ENCODE data around the gene MTHFD1. TPM values are rescaled to one million over a fixed set of nuclear protein-coding genes. Genes with fewer than 3 reads are reported as not detected.

The MTHFD1 gene
- total RNA-seq, 1 donor from 2014 or later = 49.3 TPM

DNA sequence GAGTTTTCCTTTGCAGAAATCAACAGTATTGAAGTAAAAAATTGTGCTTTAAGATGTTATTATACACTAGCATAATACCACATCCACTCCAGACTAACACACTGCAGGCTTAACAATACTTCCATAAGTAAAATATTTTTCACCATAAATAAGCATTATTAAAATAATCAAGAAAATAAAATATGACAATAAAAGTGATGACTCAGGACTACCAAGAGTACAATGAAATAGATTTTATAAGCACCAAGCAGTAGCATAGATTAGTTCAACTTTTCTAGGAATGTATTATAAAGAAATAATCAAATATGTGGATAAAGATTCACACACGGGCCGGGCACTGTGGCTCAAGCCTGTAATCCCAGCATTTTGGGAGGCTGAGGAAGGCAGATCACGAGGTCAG lies 40.4 kb upstream of the MTHFD1 start:
- H3K9me3 ChIP-seq (ENCODE audit: low read depth) = no peaks in the 10 kb centered on the region
- H4K20me1 ChIP-seq (ENCODE audit: low read depth) = no peaks in the 10 kb centered on the region

DNA sequence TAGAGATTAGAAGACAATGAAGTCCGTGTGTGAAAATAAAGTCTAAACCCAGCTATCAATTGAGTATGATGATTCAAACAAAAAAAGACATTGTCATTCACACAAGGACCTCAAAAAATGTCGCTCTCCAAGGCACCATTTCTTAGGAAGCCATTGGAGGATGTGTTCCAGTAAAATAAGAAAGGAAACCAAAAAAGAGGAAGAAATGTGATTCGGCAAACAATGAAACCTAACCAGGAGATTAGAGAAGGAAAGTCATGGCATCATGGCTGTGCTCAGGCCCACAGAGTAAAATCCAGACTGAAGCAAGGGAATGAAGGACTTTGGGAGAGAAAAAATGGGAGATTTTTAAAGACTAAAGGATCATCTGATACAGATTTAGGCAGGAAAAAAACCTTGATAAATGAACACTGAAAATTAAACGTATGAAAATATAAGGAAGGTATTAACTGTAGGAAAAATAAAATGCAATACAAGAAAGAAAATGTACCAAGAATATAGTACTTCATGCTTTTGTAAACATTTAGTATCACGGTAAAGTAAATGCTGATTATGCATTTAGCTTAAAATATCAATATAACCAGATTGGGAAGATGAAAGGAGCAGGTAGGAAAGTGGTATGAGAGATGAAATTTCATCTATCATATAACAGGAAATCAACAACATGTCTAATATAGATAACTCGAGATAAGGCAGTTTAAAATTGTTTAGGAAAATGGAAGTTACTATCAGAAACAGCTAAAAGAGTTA lies 38.2 kb upstream of the MTHFD1 start:
- no peak overlapping the region for H3K9ac ChIP-seq
- no peak overlapping the region for H3K27ac Mint-ChIP-seq

More for the DNA sequence above, 40.4 kb upstream of the MTHFD1 start:
- Mint-ChIP-seq H3K27me3 (ENCODE audit: insufficient read depth, low read depth) (peaks cover 4% of the 10 kb centered on the region), H3K9me3 (no peaks in the 10 kb centered on the region), H3K27ac (no peak overlapping the region), H3K4me3 (no peak overlapping the region), H3K36me3 (no peaks in the 10 kb centered on the region), H3K4me1 (no peaks in the 10 kb centered on the region)
- no peaks in the 10 kb centered on the region for H3K36me3 ChIP-seq
- H3K27ac ChIP-seq = no peak overlapping the region
- no peak for DNase-seq (ENCODE audit: low spot score)
- TF ChIP-seq EZH2 (IDR thresholded peaks at IDR 0.05) = no peak
- TF ChIP-seq, protein P1, sequence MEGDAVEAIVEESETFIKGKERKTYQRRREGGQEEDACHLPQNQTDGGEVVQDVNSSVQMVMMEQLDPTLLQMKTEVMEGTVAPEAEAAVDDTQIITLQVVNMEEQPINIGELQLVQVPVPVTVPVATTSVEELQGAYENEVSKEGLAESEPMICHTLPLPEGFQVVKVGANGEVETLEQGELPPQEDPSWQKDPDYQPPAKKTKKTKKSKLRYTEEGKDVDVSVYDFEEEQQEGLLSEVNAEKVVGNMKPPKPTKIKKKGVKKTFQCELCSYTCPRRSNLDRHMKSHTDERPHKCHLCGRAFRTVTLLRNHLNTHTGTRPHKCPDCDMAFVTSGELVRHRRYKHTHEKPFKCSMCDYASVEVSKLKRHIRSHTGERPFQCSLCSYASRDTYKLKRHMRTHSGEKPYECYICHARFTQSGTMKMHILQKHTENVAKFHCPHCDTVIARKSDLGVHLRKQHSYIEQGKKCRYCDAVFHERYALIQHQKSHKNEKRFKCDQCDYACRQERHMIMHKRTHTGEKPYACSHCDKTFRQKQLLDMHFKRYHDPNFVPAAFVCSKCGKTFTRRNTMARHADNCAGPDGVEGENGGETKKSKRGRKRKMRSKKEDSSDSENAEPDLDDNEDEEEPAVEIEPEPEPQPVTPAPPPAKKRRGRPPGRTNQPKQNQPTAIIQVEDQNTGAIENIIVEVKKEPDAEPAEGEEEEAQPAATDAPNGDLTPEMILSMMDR (IDR thresholded peaks at IDR 0.05) = no peak
- TF ChIP-seq EZH2phosphoT487 (IDR thresholded peaks at IDR 0.05) = no peak
- H3F3A ChIP-seq (ENCODE audit: low read depth) = no peaks in the 10 kb centered on the region
- no peaks in the 10 kb centered on the region for H3K4me1 ChIP-seq
- no peak overlapping the region for H3K4me2 ChIP-seq
- H3K9ac ChIP-seq = no peak overlapping the region
- H3K27me3 ChIP-seq = no peaks in the 10 kb centered on the region
- no peak overlapping the region for H2AFZ ChIP-seq (replicated peaks)
- no peaks in the 10 kb centered on the region for H3K79me2 ChIP-seq (ENCODE audit: low read depth)
- no peak overlapping the region for H3K4me3 ChIP-seq

DNA sequence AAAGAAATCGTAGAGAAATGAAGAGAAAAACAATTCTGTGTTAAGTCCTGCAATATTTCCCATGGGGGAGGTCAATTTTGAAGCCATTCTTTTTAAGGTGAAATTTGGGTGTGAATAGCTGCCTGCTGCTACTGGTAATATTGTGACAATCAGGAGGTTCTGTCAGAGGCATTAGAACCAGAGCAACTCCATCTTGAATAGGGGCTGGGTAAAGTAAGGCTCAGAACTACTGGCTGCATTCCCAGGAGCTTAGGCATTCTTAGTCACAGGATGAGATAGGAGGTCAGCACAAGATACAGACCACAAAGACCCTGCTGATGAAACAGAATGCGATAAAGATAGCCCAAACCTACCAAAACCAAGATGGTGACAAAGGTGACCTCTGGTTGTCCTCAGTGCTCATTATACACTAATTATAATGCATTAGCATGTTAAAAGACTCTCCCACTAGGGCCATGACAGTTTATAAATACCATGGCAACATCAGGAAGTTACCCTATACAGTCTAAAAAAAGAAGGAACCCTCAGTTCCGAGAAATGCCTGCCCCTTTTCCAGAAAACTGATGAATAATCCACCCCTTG lies 24.8 kb upstream of the MTHFD1 start:
- no peak overlapping the region for H3K27ac Mint-ChIP-seq
- no peak overlapping the region for H2AFZ ChIP-seq (replicated peaks)
- H3K4me2 ChIP-seq = no peak overlapping the region
- no peaks in the 10 kb centered on the region for H3K27me3 ChIP-seq
- no peak overlapping the region for H3K4me3 ChIP-seq
- no peaks in the 10 kb centered on the region for H3K9me3 ChIP-seq (ENCODE audit: low read depth)
- no peaks in the 10 kb centered on the region for H3K4me1 ChIP-seq
- no peaks in the 10 kb centered on the region for H3K36me3 ChIP-seq
- H3F3A ChIP-seq (ENCODE audit: low read depth) = no peaks in the 10 kb centered on the region
- H3K9ac ChIP-seq = no peak overlapping the region
- H3K27me3 Mint-ChIP-seq (ENCODE audit: insufficient read depth, low read depth) = peaks cover 2% of the 10 kb centered on the region
- H3K4me3 Mint-ChIP-seq = no peak overlapping the region
- no peaks in the 10 kb centered on the region for H3K36me3 Mint-ChIP-seq
- no peak for DNase-seq (ENCODE audit: low spot score)
- H3K4me1 Mint-ChIP-seq = no peaks in the 10 kb centered on the region
- H4K20me1 ChIP-seq (ENCODE audit: low read depth) = no peaks in the 10 kb centered on the region
- H3K79me2 ChIP-seq (ENCODE audit: low read depth) = no peaks in the 10 kb centered on the region
- H3K27ac ChIP-seq = no peak overlapping the region
- H3K9me3 Mint-ChIP-seq = no peaks in the 10 kb centered on the region
- TF ChIP-seq, protein P1 (IDR thresholded peaks at IDR 0.05) = no peak
- TF ChIP-seq EZH2phosphoT487 (IDR thresholded peaks at IDR 0.05) = no peak
- no peak for TF ChIP-seq EZH2 (IDR thresholded peaks at IDR 0.05)

More for the DNA sequence above, 38.2 kb upstream of the MTHFD1 start:
- Histone ChIP-seq H3K27me3 (no peaks in the 10 kb centered on the region), H3K79me2 (ENCODE audit: low read depth) (no peaks in the 10 kb centered on the region), H3K4me3 (no peak overlapping the region), H2AFZ (replicated peaks) (no peak overlapping the region), H3K27ac (no peak overlapping the region), H3K4me2 (no peak overlapping the region), H3K9me3 (ENCODE audit: low read depth) (no peaks in the 10 kb centered on the region), H3K36me3 (no peaks in the 10 kb centered on the region), H3F3A (ENCODE audit: low read depth) (no peaks in the 10 kb centered on the region), H3K4me1 (no peaks in the 10 kb centered on the region), H4K20me1 (ENCODE audit: low read depth) (no peaks in the 10 kb centered on the region)
- Mint-ChIP-seq H3K4me1 (no peaks in the 10 kb centered on the region), H3K4me3 (no peak overlapping the region), H3K36me3 (no peaks in the 10 kb centered on the region), H3K27me3 (ENCODE audit: insufficient read depth, low read depth) (peaks cover 3% of the 10 kb centered on the region), H3K9me3 (no peaks in the 10 kb centered on the region)
- DNase-seq (ENCODE audit: low spot score) = no peak
- no peak for TF ChIP-seq EZH2phosphoT487 (IDR thresholded peaks at IDR 0.05)
- no peak for TF ChIP-seq EZH2 (IDR thresholded peaks at IDR 0.05)
- TF ChIP-seq, protein P1 (IDR thresholded peaks at IDR 0.05) = no peak

Data from neural progenitor cell (in vitro differentiated cells).